Measurements from ENCODE around the gene ROR1.

- TF ChIP-seq SP1 (CRISPR knock-in tag; conservative IDR thresholded peaks at IDR 0.05) (no peak), NR2C2 (CRISPR knock-in tag; IDR thresholded peaks at IDR 0.05) (no peak), CTCF (IDR thresholded peaks at IDR 0.05) (no peak)
Observed at GRCh38 chr1:63867429-63868176, 93.8 kb downstream of the ROR1 start.
